Stromal cell of bone marrow (primary cell): ENCODE measurements around the gene GCLC.

ENCODE experiments used
- DNase-seq: peaks from one replicate; pipeline ENCODE4 v3.0.0-alpha.2; 2012; ENCODE audit warnings: low read depth

The GCLC gene

DNA sequence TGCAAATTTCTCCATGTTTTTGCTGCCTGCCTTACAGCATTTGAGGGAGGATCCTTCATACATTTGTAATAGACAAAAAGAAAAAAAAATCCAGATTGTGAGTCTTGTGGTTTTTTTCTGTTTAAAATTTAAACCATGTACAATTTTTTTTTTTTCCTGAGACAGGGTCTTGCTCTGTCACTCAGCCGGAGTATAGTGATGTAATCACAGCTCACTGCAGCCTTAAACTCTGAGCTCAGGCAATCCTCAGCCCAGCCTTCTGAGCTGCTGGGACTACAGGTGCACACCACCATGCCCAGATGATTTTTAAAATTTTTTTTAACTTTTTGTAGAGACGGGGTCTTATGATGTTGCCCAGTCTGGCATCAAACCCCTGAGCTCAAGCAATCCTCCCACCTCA lies 97.0 kb downstream of the GCLC start:
- DNase-seq, result no peak
